Measurements from ENCODE around the gene LRRC74A. TPM values are rescaled to one million over a fixed set of nuclear protein-coding genes. Genes with fewer than 3 reads are reported as not detected.
A peak's percentile ranks its signal among the peaks of the same experiment; 100 is the strongest.

LRRC74A gene
- total and polyA plus RNA-seq, 9 donors, result 0.10 to 0.12 TPM; not detected in 7

DNA sequence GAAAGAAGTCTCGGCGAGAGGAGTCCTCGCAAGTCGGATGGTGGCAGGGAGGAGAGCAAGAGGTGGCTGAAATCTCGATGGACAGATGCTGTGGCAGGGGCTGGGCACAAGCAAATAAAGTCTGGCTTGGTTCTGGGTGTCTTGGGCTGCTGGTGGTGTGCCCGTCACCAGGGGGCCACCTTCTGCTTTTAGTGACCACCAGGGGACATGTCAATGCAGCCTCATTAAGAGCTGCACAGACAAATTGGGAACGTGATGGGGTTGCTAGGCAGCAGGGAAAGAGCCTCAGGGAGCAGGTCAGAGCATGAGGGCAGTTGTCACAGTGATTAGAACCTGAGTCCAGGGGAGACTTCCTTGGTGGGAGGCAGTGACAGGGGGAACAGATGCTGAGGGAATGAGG is 44.0 kb downstream of the LRRC74A start:
- H3K4me1 ChIP-seq (ENCODE audit: insufficient read depth), result no peaks in the 10 kb centered on the region
- WGBS, 3 donors, result 64 to 67% (median 64%) methylated on average over 7 of the region's 7 CpGs
- H3K36me3 ChIP-seq, result no peaks in the 10 kb centered on the region
- TF ChIP-seq EP300 (IDR thresholded peaks at IDR 0.05) (no peak), POLR2A (IDR thresholded peaks at IDR 0.05) (no peak)
- TF ChIP-seq, protein P1, sequence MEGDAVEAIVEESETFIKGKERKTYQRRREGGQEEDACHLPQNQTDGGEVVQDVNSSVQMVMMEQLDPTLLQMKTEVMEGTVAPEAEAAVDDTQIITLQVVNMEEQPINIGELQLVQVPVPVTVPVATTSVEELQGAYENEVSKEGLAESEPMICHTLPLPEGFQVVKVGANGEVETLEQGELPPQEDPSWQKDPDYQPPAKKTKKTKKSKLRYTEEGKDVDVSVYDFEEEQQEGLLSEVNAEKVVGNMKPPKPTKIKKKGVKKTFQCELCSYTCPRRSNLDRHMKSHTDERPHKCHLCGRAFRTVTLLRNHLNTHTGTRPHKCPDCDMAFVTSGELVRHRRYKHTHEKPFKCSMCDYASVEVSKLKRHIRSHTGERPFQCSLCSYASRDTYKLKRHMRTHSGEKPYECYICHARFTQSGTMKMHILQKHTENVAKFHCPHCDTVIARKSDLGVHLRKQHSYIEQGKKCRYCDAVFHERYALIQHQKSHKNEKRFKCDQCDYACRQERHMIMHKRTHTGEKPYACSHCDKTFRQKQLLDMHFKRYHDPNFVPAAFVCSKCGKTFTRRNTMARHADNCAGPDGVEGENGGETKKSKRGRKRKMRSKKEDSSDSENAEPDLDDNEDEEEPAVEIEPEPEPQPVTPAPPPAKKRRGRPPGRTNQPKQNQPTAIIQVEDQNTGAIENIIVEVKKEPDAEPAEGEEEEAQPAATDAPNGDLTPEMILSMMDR (IDR thresholded peaks at IDR 0.05), result no peak
- intact Hi-C loops (cut with DNase I), result loop anchor here (5.0 to 10.0 kb wide), 4 partner anchors 197 to 445 kb away; no protein-coding TSS in a partner anchor
- no peak overlapping the region for H3K27ac ChIP-seq
- DNase-seq, result no peak
- no peak overlapping the region for H3K4me3 ChIP-seq
- no peaks in the 10 kb centered on the region for H3K27me3 ChIP-seq
- H3K9me3 ChIP-seq, result no peaks in the 10 kb centered on the region

DNA sequence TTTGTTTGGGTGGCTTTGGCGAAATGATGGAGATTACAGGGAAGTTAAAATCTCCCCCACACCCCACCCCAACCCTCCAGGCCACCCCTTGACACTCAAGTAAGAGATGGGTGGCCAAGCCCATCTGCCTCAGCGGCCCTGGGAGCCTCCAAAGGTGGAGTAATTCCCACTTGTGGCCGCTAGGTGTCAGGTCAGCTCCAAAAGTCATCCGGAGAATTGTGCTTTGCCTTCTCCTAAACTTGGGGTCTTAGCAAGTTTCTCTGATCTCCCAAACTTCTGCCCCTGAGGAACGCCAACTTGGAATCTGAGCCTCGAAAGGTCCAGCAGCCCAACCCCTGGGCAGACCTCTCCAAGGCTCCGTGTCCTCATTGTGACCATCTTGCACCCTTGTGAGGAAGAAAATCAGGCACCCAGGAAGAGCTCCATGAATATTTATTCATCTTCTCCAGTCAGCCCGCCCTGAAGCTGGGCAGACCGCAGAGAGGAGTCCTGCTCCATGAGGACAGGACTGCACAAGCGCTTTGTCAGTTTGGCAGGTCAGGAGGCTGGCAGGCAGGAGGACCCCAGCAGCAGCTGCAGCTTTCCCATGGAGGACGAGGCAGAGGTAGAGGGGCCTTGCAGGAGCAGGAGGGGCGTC is 46.7 kb downstream of the LRRC74A start:
- H3K36me3 ChIP-seq, result no peaks in the 10 kb centered on the region
- no peaks in the 10 kb centered on the region for H3K9me3 ChIP-seq
- no peaks in the 10 kb centered on the region for H3K27me3 ChIP-seq
- WGBS, 3 donors, result 21 to 25% (median 22%) methylated on average over 12 of the region's 12 CpGs
- intact Hi-C loops (cut with DNase I), result loop anchor here (5.0 to 10.0 kb wide), 4 partner anchors 194 to 442 kb away; no protein-coding TSS in a partner anchor
- no peaks in the 10 kb centered on the region for H3K4me1 ChIP-seq (ENCODE audit: insufficient read depth)
- H3K4me3 ChIP-seq, result no peak overlapping the region
- peak; percentile 36 to 72 (median 69) for DNase-seq
- H3K27ac ChIP-seq, result no peak overlapping the region
- TF ChIP-seq, protein P1 (IDR thresholded peaks at IDR 0.05), result peak; percentile 65 to 76 (median 68)
- no peak for TF ChIP-seq POLR2A (IDR thresholded peaks at IDR 0.05)
- no peak for TF ChIP-seq EP300 (IDR thresholded peaks at IDR 0.05)

DNA sequence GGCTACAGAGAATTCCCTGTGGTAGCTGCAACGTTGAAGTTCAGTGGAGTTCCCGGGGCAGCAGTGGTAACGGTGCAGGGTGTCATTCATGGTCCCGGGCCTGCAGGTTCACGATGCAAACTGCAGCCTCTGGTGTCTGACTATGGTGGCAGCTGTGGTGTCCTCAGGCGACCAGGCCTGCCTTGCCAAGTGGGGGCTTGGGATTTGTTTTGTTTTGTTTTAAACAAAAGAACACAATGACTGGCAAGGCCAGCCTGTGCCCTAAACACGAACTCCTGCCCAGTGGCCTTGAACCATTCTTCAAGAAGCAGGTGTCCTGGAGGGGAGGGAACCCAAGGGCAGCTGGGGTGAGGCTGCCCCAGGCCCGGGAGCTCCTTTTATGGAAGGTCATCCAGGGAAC is 48.5 kb downstream of the LRRC74A start:
- DNase-seq, result no peak
- H3K4me1 ChIP-seq (ENCODE audit: insufficient read depth), result no peaks in the 10 kb centered on the region
- WGBS, 3 donors, result 60 to 75% (median 72%) methylated on average over 8 of the region's 8 CpGs
- intact Hi-C loops (cut with DNase I), result loop anchor here (5.0 to 10.0 kb wide), 5 partner anchors 38 to 440 kb away; no protein-coding TSS in a partner anchor
- H3K27me3 ChIP-seq, result no peaks in the 10 kb centered on the region
- no peaks in the 10 kb centered on the region for H3K36me3 ChIP-seq
- no peak overlapping the region for H3K27ac ChIP-seq
- no peak overlapping the region for H3K4me3 ChIP-seq
- no peaks in the 10 kb centered on the region for H3K9me3 ChIP-seq
- TF ChIP-seq EP300 (IDR thresholded peaks at IDR 0.05) (no peak), POLR2A (IDR thresholded peaks at IDR 0.05) (no peak)
- TF ChIP-seq, protein P1 (IDR thresholded peaks at IDR 0.05), result no peak

DNA sequence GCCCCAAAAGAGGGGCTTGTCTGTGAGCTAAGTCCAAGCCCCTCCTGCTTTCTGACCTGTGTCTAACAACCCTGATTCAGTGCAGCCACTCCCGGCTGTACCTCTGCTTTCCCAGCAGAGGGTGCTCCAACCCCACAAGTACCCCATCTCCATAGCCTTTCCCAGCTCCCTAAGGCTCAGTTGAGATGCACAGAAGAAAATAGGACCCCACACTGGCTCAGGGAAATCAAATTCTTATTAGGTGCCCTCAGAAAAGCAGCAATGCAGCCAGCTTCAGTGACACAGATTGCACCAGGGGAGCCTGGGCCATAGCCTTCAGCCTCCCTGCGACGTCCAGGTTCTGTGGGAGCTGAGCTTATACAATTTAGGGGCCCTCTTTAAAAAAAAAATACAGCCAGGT is 49.9 kb downstream of the LRRC74A start:
- 53 to 64% (median 56%) methylated on average over 3 of the region's 3 CpGs for WGBS, 3 donors
- H3K27me3 ChIP-seq, result no peaks in the 10 kb centered on the region
- H3K9me3 ChIP-seq, result no peaks in the 10 kb centered on the region
- H3K4me3 ChIP-seq, result no peak overlapping the region
- H3K27ac ChIP-seq, result no peak overlapping the region
- intact Hi-C loops (cut with DNase I), result loop anchor here in 3 of 4 donors (2.0 to 10.0 kb wide), 4 partner anchors 36 to 439 kb away; no protein-coding TSS in a partner anchor
- H3K4me1 ChIP-seq (ENCODE audit: insufficient read depth), result no peaks in the 10 kb centered on the region
- TF ChIP-seq, protein P1 (IDR thresholded peaks at IDR 0.05), result peak; percentile 72 to 91 (median 82)
- TF ChIP-seq POLR2A (IDR thresholded peaks at IDR 0.05), result no peak
- peak; percentile 35 to 69 (median 61) for DNase-seq
- H3K36me3 ChIP-seq, result no peaks in the 10 kb centered on the region

All from ovary (tissue), 9 donors.